ENCODE measurements around the gene FBXL22.

DNA sequence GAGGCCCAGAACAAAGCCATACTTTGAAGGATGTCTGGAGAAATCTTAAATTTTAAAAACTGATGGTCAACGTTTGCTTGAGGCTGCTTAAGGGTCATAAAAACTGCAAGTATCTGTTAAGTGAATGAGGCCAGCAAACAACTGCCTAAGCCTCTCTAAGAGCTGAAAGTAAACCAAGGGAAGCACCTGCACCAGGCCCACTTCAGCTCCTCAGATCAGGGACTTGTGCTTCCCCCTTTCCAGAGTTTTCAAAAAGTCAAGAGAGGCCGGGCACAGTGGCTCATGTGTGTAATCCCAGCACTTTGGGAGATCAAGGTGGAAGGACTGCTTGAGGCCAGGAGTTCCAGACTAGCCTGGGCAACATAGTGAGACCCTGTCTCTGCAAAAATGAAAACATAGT lies 9.1 kb downstream of the FBXL22 start:
- no peak for TF ChIP-seq GTF2F1 (IDR thresholded peaks at IDR 0.05; ENCODE audit: borderline replicate concordance, low read depth, low read length)
- no peak for TF ChIP-seq EP300 (IDR thresholded peaks at IDR 0.05; ENCODE audit: borderline replicate concordance in 1 of 2, low read depth in 2 of 2, low read length in 2 of 2)
- TF ChIP-seq, protein P1, sequence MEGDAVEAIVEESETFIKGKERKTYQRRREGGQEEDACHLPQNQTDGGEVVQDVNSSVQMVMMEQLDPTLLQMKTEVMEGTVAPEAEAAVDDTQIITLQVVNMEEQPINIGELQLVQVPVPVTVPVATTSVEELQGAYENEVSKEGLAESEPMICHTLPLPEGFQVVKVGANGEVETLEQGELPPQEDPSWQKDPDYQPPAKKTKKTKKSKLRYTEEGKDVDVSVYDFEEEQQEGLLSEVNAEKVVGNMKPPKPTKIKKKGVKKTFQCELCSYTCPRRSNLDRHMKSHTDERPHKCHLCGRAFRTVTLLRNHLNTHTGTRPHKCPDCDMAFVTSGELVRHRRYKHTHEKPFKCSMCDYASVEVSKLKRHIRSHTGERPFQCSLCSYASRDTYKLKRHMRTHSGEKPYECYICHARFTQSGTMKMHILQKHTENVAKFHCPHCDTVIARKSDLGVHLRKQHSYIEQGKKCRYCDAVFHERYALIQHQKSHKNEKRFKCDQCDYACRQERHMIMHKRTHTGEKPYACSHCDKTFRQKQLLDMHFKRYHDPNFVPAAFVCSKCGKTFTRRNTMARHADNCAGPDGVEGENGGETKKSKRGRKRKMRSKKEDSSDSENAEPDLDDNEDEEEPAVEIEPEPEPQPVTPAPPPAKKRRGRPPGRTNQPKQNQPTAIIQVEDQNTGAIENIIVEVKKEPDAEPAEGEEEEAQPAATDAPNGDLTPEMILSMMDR (IDR thresholded peaks at IDR 0.05; ENCODE audit: control extremely low read depth in 1 of 3, insufficient read depth in 1 of 3, low read depth in 1 of 3, low read length in 3 of 3): no peak
- TF ChIP-seq POLR2A (IDR thresholded peaks at IDR 0.05; ENCODE audit: control extremely low read depth in 1 of 2, low read depth in 2 of 2, low read length in 2 of 2): no peak
- no peak for TF ChIP-seq SIN3A (conservative IDR thresholded peaks at IDR 0.05 in 1 of 2, IDR thresholded peaks at IDR 0.05 in 1 of 2; ENCODE audit: low read depth in 1 of 2, low read length in 2 of 2)
- TF ChIP-seq ZNF274 (IDR thresholded peaks at IDR 0.05; ENCODE audit: borderline replicate concordance, extremely low read depth, low read length): no peak

All from H1 (cell line).